ENCODE results near the gene KCNG4.
A peak's percentile ranks its signal among the peaks of the same experiment; 100 is the strongest.

KCNG4 gene

GRCh38 chr16:84190731-84191388 lies 49.0 kb downstream of the KCNG4 start, which contains the start of gene ADAD2:
Gene ADAD2, plus strand, starts transcription at chr16:84191157. Its CDS starts 74 bp downstream, at chr16:84191231.
- H3K27ac ChIP-seq: no peak within 1 kb of the TSS
- DNase-seq (ENCODE audit: low read depth, low spot score): no peak

- H3K27ac ChIP-seq: peak within 1 kb of the TSS; percentile 38
- peak; percentile 71 for DNase-seq (ENCODE audit: low read depth, low spot score)
Measured at GRCh38 chr16:84186685-84187437, 53.0 kb downstream of the KCNG4 start, which contains the start of gene TAF1C. Gene TAF1C, minus strand, starts transcription at chr16:84187057. Its CDS starts 2,069 bp downstream, at chr16:84184988.

GRCh38 chr16:84184775-84185174 lies 55.0 kb downstream of the KCNG4 start:
- DNase-seq (ENCODE audit: low read depth, low spot score): no peak
- no peak overlapping the region for H3K27ac ChIP-seq

GRCh38 chr16:84183911-84184591 lies 55.8 kb downstream of the KCNG4 start:
- DNase-seq (ENCODE audit: low read depth, low spot score): no peak
- H3K27ac ChIP-seq: no peak overlapping the region

GRCh38 chr16:84183572-84183875 lies 56.3 kb downstream of the KCNG4 start:
- no peak overlapping the region for H3K27ac ChIP-seq
- no peak for DNase-seq (ENCODE audit: low read depth, low spot score)

GRCh38 chr16:84182680-84183571 lies 56.9 kb downstream of the KCNG4 start:
- no peak for DNase-seq (ENCODE audit: low read depth, low spot score)
- H3K27ac ChIP-seq: no peak overlapping the region

- DNase-seq (ENCODE audit: low read depth, low spot score): no peak
- no peak overlapping the region for H3K27ac ChIP-seq
Measured at GRCh38 chr16:84182104-84182503, 57.7 kb downstream of the KCNG4 start.

- no peak overlapping the region for H3K27ac ChIP-seq
- DNase-seq (ENCODE audit: low read depth, low spot score): no peak
Measured at GRCh38 chr16:84181144-84181915, 58.5 kb downstream of the KCNG4 start.

- H3K27ac ChIP-seq: no peak overlapping the region
- DNase-seq (ENCODE audit: low read depth, low spot score): no peak
Measured at GRCh38 chr16:84180519-84181140, 59.2 kb downstream of the KCNG4 start.

GRCh38 chr16:84179612-84180320 lies 60.0 kb downstream of the KCNG4 start:
- H3K27ac ChIP-seq: no peak overlapping the region
- no peak for DNase-seq (ENCODE audit: low read depth, low spot score)

- no peak overlapping the region for H3K27ac ChIP-seq
- DNase-seq (ENCODE audit: low read depth, low spot score): no peak
Measured at GRCh38 chr16:84178892-84179611, 60.8 kb downstream of the KCNG4 start.

- DNase-seq (ENCODE audit: low read depth, low spot score): no peak
- peak overlapping the region; percentile 49 for H3K27ac ChIP-seq
Measured at GRCh38 chr16:84178146-84178765, 61.6 kb downstream of the KCNG4 start.

- H3K27ac ChIP-seq: peak overlapping the region; percentile 49
- no peak for DNase-seq (ENCODE audit: low read depth, low spot score)
Measured at GRCh38 chr16:84177741-84178073, 62.1 kb downstream of the KCNG4 start.

GRCh38 chr16:84176192-84177053 lies 63.4 kb downstream of the KCNG4 start:
- no peak for DNase-seq (ENCODE audit: low read depth, low spot score)
- peak overlapping the region; percentile 49 for H3K27ac ChIP-seq

- no peak overlapping the region for H3K27ac ChIP-seq
- no peak for DNase-seq (ENCODE audit: low read depth, low spot score)
Measured at GRCh38 chr16:84175350-84176081, 64.3 kb downstream of the KCNG4 start.

GRCh38 chr16:84174396-84174795 lies 65.4 kb downstream of the KCNG4 start:
- no peak for DNase-seq (ENCODE audit: low read depth, low spot score)
- no peak overlapping the region for H3K27ac ChIP-seq
